ENCODE results near the gene KRTAP9-9.
"Not testable (repeated sequence)": the region's sequence is repeated elsewhere in the genome, so short reads cannot be mapped to it uniquely, and the experiment has no call there.

- TF ChIP-seq EZH2 (IDR thresholded peaks at IDR 0.05); POLR2AphosphoS5 (IDR thresholded peaks at IDR 0.05; ENCODE audit: borderline replicate concordance, low read depth, low read length); FOXP2 (optimal IDR thresholded peaks at IDR 0.05; ENCODE audit: control extremely low read depth, extremely low read length, insufficient read depth): not testable (repeated sequence)
These were observed 18.1 kb upstream of the KRTAP9-9 start for GRCh38 chr17:41237116-41237515.

Data from SK-N-MC (cell line).